GM06990 (cell line): ENCODE data around the gene ZNF236.
A peak's percentile ranks its signal among the peaks of the same experiment; 100 is the strongest.
"Not testable (repeated sequence)": the region's sequence is repeated elsewhere in the genome, so short reads cannot be mapped to it uniquely, and the experiment has no call there.

Experiments used
- DNase-seq: peaks from one replicate; pipeline ENCODE4 v3.0.0-alpha.2; 2011; ENCODE audit not compliant: insufficient read length; ENCODE audit errors: extremely low read depth
- H3K27me3 ChIP-seq: replicated peaks from 2 replicates; pipeline ENCODE4 v1.6.0; 2011; ENCODE audit warnings: low read length; ENCODE audit not compliant: control insufficient read depth, insufficient read depth
- H3K36me3 ChIP-seq: 2 replicates; pipeline ENCODE4 v1.5.1; 2011; ENCODE audit warnings: low read length; ENCODE audit not compliant: control insufficient read depth, insufficient read depth
- H3K4me3 ChIP-seq: replicated peaks from 2 replicates; pipeline ENCODE4 v1.5.1; 2011; ENCODE audit warnings: low read depth, mild to moderate bottlenecking, control low read depth, low read length
- CTCF ChIP-seq: IDR thresholded peaks from 2 replicates; pipeline ENCODE4 v1.5.1; 2011; ENCODE audit warnings: low read length, control low read depth, mild to moderate bottlenecking, inconsistent platforms; ENCODE audit not compliant: insufficient read depth, poor library complexity, severe bottlenecking

Gene ZNF236

GRCh38 chr18:76803814-76804213 lies 18.5 kb upstream of the ZNF236 start:
- H3K27me3 ChIP-seq: no peaks in the 10 kb centered on the region
- peaks cover 2% of the 10 kb centered on the region for H3K36me3 ChIP-seq
- no peak overlapping the region for H3K4me3 ChIP-seq
- DNase-seq: no peak
- peak; percentile 87 for TF ChIP-seq CTCF

DNA sequence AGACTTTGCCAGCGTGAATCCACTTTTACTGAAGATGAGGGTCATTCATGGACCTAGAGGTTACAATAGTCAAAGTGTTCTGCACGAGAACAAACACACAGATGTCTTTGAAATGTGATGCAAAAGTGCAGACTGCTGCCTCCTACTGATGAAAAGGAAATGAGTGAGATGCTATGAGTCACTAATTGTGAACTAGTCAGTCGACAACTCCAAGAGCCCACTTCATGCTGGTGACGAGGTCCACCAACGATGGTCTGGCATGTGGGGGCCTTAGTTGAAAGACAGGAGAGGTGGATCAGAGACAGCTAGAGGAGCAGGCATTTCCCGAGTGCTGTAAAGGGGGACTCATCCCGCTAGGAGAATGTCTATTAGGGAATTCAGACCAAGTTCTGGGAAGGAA lies 17.1 kb upstream of the ZNF236 start:
- no peak for DNase-seq
- Histone ChIP-seq H3K4me3 (no peak overlapping the region), H3K27me3 (no peaks in the 10 kb centered on the region), H3K36me3 (peaks cover 2% of the 10 kb centered on the region)
- TF ChIP-seq CTCF: no peak

GRCh38 chr18:76806301-76806700 lies 16.1 kb upstream of the ZNF236 start:
- H3K4me3 ChIP-seq: no peak overlapping the region
- H3K36me3 ChIP-seq: peaks cover 2% of the 10 kb centered on the region
- no peak for DNase-seq
- no peaks in the 10 kb centered on the region for H3K27me3 ChIP-seq
- no peak for TF ChIP-seq CTCF

DNA sequence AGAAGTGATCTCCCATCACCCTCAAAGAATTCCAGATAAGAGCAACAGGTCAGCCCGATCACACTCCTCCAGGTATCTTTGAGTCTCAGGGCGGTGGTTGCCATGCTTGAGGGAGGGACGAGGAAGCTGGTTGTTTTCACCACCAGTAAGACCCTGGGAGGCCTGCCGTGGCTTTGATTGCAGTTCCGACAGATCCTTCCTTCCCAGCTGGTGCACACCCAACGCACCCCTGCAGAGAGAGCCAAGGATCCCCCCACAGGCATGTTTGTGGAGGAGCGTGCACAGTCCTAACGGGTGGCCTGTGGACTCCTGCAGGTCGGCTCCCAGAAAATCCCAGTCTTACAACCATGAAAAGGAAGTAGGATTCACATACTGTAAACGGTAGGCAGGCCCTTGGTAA lies 13.8 kb upstream of the ZNF236 start:
- no peaks in the 10 kb centered on the region for H3K27me3 ChIP-seq
- TF ChIP-seq CTCF: no peak
- DNase-seq: no peak
- peaks cover 2% of the 10 kb centered on the region for H3K36me3 ChIP-seq
- H3K4me3 ChIP-seq: no peak overlapping the region

DNA sequence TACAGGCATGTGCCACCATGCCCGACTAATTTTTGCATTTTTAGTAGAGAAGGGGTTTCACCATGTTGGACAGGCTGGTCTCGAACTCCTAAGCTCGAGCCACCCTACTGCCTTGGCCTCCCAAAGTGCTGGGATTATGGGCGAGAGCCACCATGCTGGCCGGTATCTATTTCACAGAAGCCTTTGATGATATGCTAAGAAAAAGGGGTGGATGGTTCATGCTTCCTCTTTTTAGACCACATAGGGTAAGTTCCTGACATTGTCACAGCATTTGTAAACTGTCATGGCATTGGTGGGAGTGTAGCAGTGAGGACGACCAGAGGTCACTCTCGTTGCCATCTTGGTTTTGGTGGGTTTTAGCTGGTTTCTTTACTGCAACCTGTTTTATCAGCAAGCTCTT lies 10.8 kb upstream of the ZNF236 start:
- H3K4me3 ChIP-seq, H3K27me3 ChIP-seq, DNase-seq, H3K36me3 ChIP-seq: not testable (repeated sequence)

DNA sequence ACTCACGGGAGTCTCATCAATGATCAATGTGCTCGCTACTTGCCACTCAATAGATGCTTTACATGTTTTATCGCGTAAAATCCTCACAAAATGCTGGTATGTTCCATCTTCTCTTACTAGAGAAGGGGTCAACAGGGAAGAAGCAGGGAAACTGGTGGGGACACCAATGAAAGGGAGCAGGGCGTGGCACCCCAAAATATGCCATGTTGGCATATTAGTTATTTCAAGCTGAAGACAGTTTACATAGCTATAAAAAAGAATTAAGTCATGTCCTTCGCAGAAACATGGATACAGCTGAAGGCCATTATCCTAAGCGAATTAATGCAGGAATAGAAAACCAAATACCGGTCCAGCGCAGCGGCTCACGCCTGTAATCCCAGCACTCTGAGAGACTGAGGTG lies 8.1 kb upstream of the ZNF236 start:
- DNase-seq: no peak
- Histone ChIP-seq H3K4me3 (no peak overlapping the region), H3K36me3 (peaks cover 6% of the 10 kb centered on the region), H3K27me3 (no peaks in the 10 kb centered on the region)
- TF ChIP-seq CTCF: no peak
